Measurements from ENCODE around the gene CFAP43. TPM values are rescaled to one million over a fixed set of nuclear protein-coding genes. Genes with fewer than 3 reads are reported as not detected.

The CFAP43 gene
- total and polyA plus RNA-seq, 9 of the 15 experiments (the other 6 are each of a cell fraction or from before 2014, with no cell fraction given) = 0.07 to 0.86 (median 0.11) TPM; not detected in 1

GRCh38 chr10:104120903-104121484 is 111.2 kb downstream of the CFAP43 start (continued):
- TF ChIP-seq KAT2B (IDR thresholded peaks at IDR 0.05; ENCODE audit: low read depth, low read length) = no peak
- TF ChIP-seq LCOR (CRISPR knock-in tag; IDR thresholded peaks at IDR 0.05) = 0 out of 2 replicates have a peak, but pooled peaks have one; percentile 4
- TF ChIP-seq FOXO4 (CRISPR knock-in tag; IDR thresholded peaks at IDR 0.05) = no peak
- TF ChIP-seq ZNF740 (CRISPR knock-in tag; IDR thresholded peaks at IDR 0.05) = peak; percentile 56
- peak in 1 of 2 experiments; percentile 71; a peak in 1 of 4 replicates for TF ChIP-seq ZNF740 (tag; IDR thresholded peaks at IDR 0.05)
- peak; percentile 73; the same call in 1 of the 2 replicates for TF ChIP-seq MXI1 (IDR thresholded peaks at IDR 0.05; ENCODE audit: low read depth, low read length)
- no peak for TF ChIP-seq ZNF586 (CRISPR knock-in tag; conservative IDR thresholded peaks at IDR 0.05)
- TF ChIP-seq POLR2H (tag; IDR thresholded peaks at IDR 0.05; ENCODE audit: low read depth) = 0 out of 2 replicates have a peak, but pooled peaks have one; percentile 21
- TF ChIP-seq TBL1XR1 (IDR thresholded peaks at IDR 0.05; ENCODE audit: low read length in 2 of 2) = no peak
- no peak for TF ChIP-seq IRF9 (tag; IDR thresholded peaks at IDR 0.05)
- peak; percentile 10; the same call in 1 of the 2 replicates for TF ChIP-seq CTBP1 (IDR thresholded peaks at IDR 0.05; ENCODE audit: borderline replicate concordance)
- no peak for TF ChIP-seq ZBTB8A (IDR thresholded peaks at IDR 0.05; ENCODE audit: partially characterized antibody)
- peak; percentile 63 for TF ChIP-seq USF2 (CRISPR knock-in tag; IDR thresholded peaks at IDR 0.05)
- peak; percentile 34; the same call in 1 of the 2 replicates for TF ChIP-seq GABPA (tag; conservative IDR thresholded peaks at IDR 0.05; ENCODE audit: low read depth)
- peak; percentile 26; the same call in 1 of the 2 replicates for TF ChIP-seq ZNF766 (CRISPR knock-in tag; conservative IDR thresholded peaks at IDR 0.05)
- peak; percentile 31 for TF ChIP-seq TAF1 (IDR thresholded peaks at IDR 0.05; ENCODE audit: control insufficient read depth, extremely low read depth, insufficient read depth, low read length, severe bottlenecking)
- TF ChIP-seq POLR2AphosphoS5 (IDR thresholded peaks at IDR 0.05; ENCODE audit: control insufficient read depth, insufficient read depth, low read depth, low read length) = no peak
- TF ChIP-seq CBFA2T2 (conservative IDR thresholded peaks at IDR 0.05) = no peak
- TF ChIP-seq CHAMP1 (IDR thresholded peaks at IDR 0.05) = no peak
- no peak for TF ChIP-seq NEUROD1 (IDR thresholded peaks at IDR 0.05; ENCODE audit: borderline replicate concordance, low read depth, low read length, partially characterized antibody)
